Mucosa of descending colon (tissue), 3 donors: ENCODE data around the gene IL34. TPM values are rescaled to one million over a fixed set of nuclear protein-coding genes. Genes with fewer than 3 reads are reported as not detected.

Source experiments
- ATAC-seq: fragments of 200-7000 bp; cut with Tn5 transposase; one replicate; pipeline ENCODE4 v1.9.1; 2020; ENCODE audit warnings: mild to moderate bottlenecking, moderate library complexity
- DNase-seq, 3 donors: peaks; one replicate each; pipeline ENCODE4 v3.0.0-alpha.2; 2020
- H3K36me3 ChIP-seq: fragments of 200-600 bp; one replicate; pipeline ENCODE4 v1.8.0; 2021; ENCODE audit warnings: low read depth, mild to moderate bottlenecking
- H3K4me1 ChIP-seq: fragments of 200-600 bp; one replicate; pipeline ENCODE4 v1.8.0; 2021; ENCODE audit warnings: low read depth, mild to moderate bottlenecking
- H3K4me3 ChIP-seq: fragments of 200-600 bp; one replicate; pipeline ENCODE4 v1.8.0; 2021; ENCODE audit warnings: mild to moderate bottlenecking
- H3K9me3 ChIP-seq: fragments of 200-600 bp; one replicate; pipeline ENCODE4 v1.8.0; 2021; ENCODE audit warnings: mild to moderate bottlenecking
- CTCF ChIP-seq: fragments of 200-600 bp; IDR thresholded peaks from one replicate; pipeline ENCODE4 v1.8.0; 2022; ENCODE audit warnings: antibody characterized with exemption, mild to moderate bottlenecking
- intact Hi-C, 2 donors: fragments of 100-400 bp; cut with DNase I in 1 of 2; cut with micrococcal nuclease in 1 of 2; formaldehyde crosslinking; loops; one replicate each; pipeline versions ENCODE4 v1.11.0 to v1.11.1; 2022; cut with DNase I, micrococcal nuclease
- total RNA-seq, 3 donors: library from RNA; stranded (reverse); fragmentation: NEBNext Ultra II Directional in 2 of 3; extraction: Animal tissue kit (Norgen Biotek cat#: 25700) in 2 of 3; gene quantifications; one replicate each; pipeline versions ENCODE4 v1.2.1 to v1.2.4, GENCODE V29; 2021 to 2023
- donor health status: DM: no; HTN: no; CAD: no; lungs with moderate emphysema.
- donor health status: DM: no; HTN: no; CAD: no.
- donor health status: DM: no; HTN: yes; CAD: no.

The IL34 gene
- total RNA-seq, 3 donors from 2014 or later = 1.2 to 2.2 (median 1.8) TPM

GRCh38 chr16:70601576-70602575 lies 44.5 kb upstream of the IL34 start:
- no peak for TF ChIP-seq CTCF
- no peaks in the 10 kb centered on the region for H3K9me3 ChIP-seq
- intact Hi-C loops = no loop called here
- H3K36me3 ChIP-seq = no peaks in the 10 kb centered on the region
- H3K4me3 ChIP-seq = no peak overlapping the region
- no peak for DNase-seq
- ATAC-seq = no peak
- H3K4me1 ChIP-seq = no peaks in the 10 kb centered on the region

- H3K4me3 ChIP-seq = no peak overlapping the region
- H3K9me3 ChIP-seq = no peaks in the 10 kb centered on the region
- no peaks in the 10 kb centered on the region for H3K36me3 ChIP-seq
- ATAC-seq = no peak
- no peak for DNase-seq
- no peaks in the 10 kb centered on the region for H3K4me1 ChIP-seq
- intact Hi-C loops = no loop called here
- no peak for TF ChIP-seq CTCF
Observed at GRCh38 chr16:70602831-70603230, 43.5 kb upstream of the IL34 start.

GRCh38 chr16:70604407-70605282 lies 41.7 kb upstream of the IL34 start:
- intact Hi-C loops = no loop called here
- ATAC-seq (no peak), DNase-seq (no peak)
- no peak for TF ChIP-seq CTCF
- H3K4me3 ChIP-seq = no peak overlapping the region
- H3K9me3 ChIP-seq = no peaks in the 10 kb centered on the region
- H3K36me3 ChIP-seq = no peaks in the 10 kb centered on the region
- H3K4me1 ChIP-seq = no peaks in the 10 kb centered on the region

GRCh38 chr16:70605283-70605657 lies 41.1 kb upstream of the IL34 start:
- Histone ChIP-seq H3K4me3 (no peak overlapping the region), H3K4me1 (no peaks in the 10 kb centered on the region), H3K36me3 (no peaks in the 10 kb centered on the region), H3K9me3 (no peaks in the 10 kb centered on the region)
- DNase-seq (no peak), ATAC-seq (no peak)
- intact Hi-C loops = no loop called here
- TF ChIP-seq CTCF = no peak

- ATAC-seq = peak; percentile 58
Observed at GRCh38 chr16:70608521-70608920, 37.8 kb upstream of the IL34 start.

More at GRCh38 chr16:70608521-70608920, 37.8 kb upstream of the IL34 start:
- H3K36me3 ChIP-seq = no peaks in the 10 kb centered on the region
- no peak overlapping the region for H3K4me3 ChIP-seq
- no peak for DNase-seq
- intact Hi-C loops = no loop called here
- peaks cover 3% of the 10 kb centered on the region for H3K4me1 ChIP-seq
- no peaks in the 10 kb centered on the region for H3K9me3 ChIP-seq
- no peak for TF ChIP-seq CTCF
